Measurements from ENCODE around the gene UPK3BL1.
"Not testable (repeated sequence)": the region's sequence is repeated elsewhere in the genome, so short reads cannot be mapped to it uniquely, and the experiment has no call there.

GRCh38 chr7:102630622-102631021 lies 12.0 kb downstream of the UPK3BL1 start:
- not testable (repeated sequence) for TF ChIP-seq CTCF, POLR2A (IDR thresholded peaks at IDR 0.05)

All from body of pancreas (tissue), 4 donors.